Neural progenitor cell (in vitro differentiated cells): ENCODE data around the gene PDGFRB. TPM values are rescaled to one million over a fixed set of nuclear protein-coding genes. Genes with fewer than 3 reads are reported as not detected.

Source experiments
- DNase-seq: peaks from one replicate; pipeline ENCODE4 v3.0.0-alpha.2; 2016; ENCODE audit warnings: low spot score
- H2AFZ ChIP-seq: fragments of 200-600 bp; sonication (generic); replicated peaks from 2 replicates; pipeline ENCODE4 v1.6.1; 2016; ENCODE audit warnings: antibody characterized with exemption
- H3F3A ChIP-seq: fragments of 200-600 bp; sonication (generic); 2 replicates; pipeline ENCODE4 v1.6.1; 2016; ENCODE audit warnings: antibody characterized with exemption, low read depth
- H3K27ac ChIP-seq: fragments of 200-600 bp; sonication (generic); 2 replicates; pipeline ENCODE4 v1.5.1; 2016; ENCODE audit warnings: mild to moderate bottlenecking
- H3K27me3 ChIP-seq: fragments of 200-600 bp; sonication (generic); 2 replicates; pipeline ENCODE4 v1.6.1; 2016; ENCODE audit warnings: mild to moderate bottlenecking, moderate library complexity
- H3K36me3 ChIP-seq: fragments of 200-600 bp; sonication (generic); 2 replicates; pipeline ENCODE4 v1.5.1; 2016
- H3K4me1 ChIP-seq: fragments of 200-600 bp; sonication (generic); 2 replicates; pipeline ENCODE4 v1.6.1; 2016; ENCODE audit warnings: mixed run types
- H3K4me2 ChIP-seq: fragments of 200-600 bp; sonication (generic); 2 replicates; pipeline ENCODE4 v1.6.1; 2016
- H3K4me3 ChIP-seq: fragments of 200-600 bp; sonication (generic); 2 replicates; pipeline ENCODE4 v1.5.1; 2016
- H3K79me2 ChIP-seq: fragments of 200-600 bp; sonication (generic); 2 replicates; pipeline ENCODE4 v1.6.1; 2016; ENCODE audit warnings: low read depth
- H3K9ac ChIP-seq: fragments of 200-600 bp; sonication (generic); 2 replicates; pipeline ENCODE4 v1.6.1; 2016
- H3K9me3 ChIP-seq: fragments of 200-600 bp; sonication (generic); 2 replicates; pipeline ENCODE4 v1.5.1; 2016; ENCODE audit warnings: low read depth
- H4K20me1 ChIP-seq: fragments of 200-600 bp; sonication (generic); 2 replicates; pipeline ENCODE4 v1.6.1; 2016; ENCODE audit warnings: low read depth
- H3K27ac Mint-ChIP-seq: 3 replicates; pipeline ENCODE4 v1.8.0; 2021; ENCODE audit warnings: mixed read lengths
- H3K27me3 Mint-ChIP-seq: 2 replicates; pipeline ENCODE4 v1.8.0; 2022; ENCODE audit warnings: low read depth, mild to moderate bottlenecking, inconsistent platforms, moderate library complexity, mixed read lengths; ENCODE audit not compliant: insufficient read depth
- H3K36me3 Mint-ChIP-seq: 3 replicates; pipeline ENCODE4 v1.8.0; 2021; ENCODE audit warnings: mixed read lengths
- H3K4me1 Mint-ChIP-seq: 3 replicates; pipeline ENCODE4 v1.8.0; 2021; ENCODE audit warnings: mixed read lengths
- H3K4me3 Mint-ChIP-seq: 3 replicates; pipeline ENCODE4 v1.8.0; 2021; ENCODE audit warnings: mild to moderate bottlenecking, moderate library complexity, mixed read lengths
- H3K9me3 Mint-ChIP-seq: 3 replicates; pipeline ENCODE4 v1.8.0; 2020; ENCODE audit warnings: mixed read lengths
- CTCF ChIP-seq: fragments of 200-600 bp; sonication (generic); IDR thresholded peaks from 2 replicates; pipeline ENCODE4 v1.5.1; 2017; ENCODE audit warnings: antibody characterized with exemption, mild to moderate bottlenecking
- EZH2 ChIP-seq: fragments of 200-600 bp; sonication (generic); IDR thresholded peaks from 2 replicates; pipeline ENCODE4 v1.6.1; 2017; ENCODE audit warnings: antibody characterized with exemption, mild to moderate bottlenecking, moderate library complexity
- EZH2phosphoT487 ChIP-seq: fragments of 200-600 bp; sonication (generic); IDR thresholded peaks from 2 replicates; pipeline ENCODE4 v1.6.1; 2017; ENCODE audit warnings: antibody characterized with exemption
- total RNA-seq: library from RNA; depleted of rRNA; stranded (reverse); fragments of >200 nt; gene quantifications from 2 replicates; pipeline ENCODE4 v1.2.3, GENCODE V29; 2015; ENCODE audit warnings: low replicate concordance

PDGFRB gene
- total RNA-seq, 1 donor from 2014 or later = 8.9 TPM

DNA sequence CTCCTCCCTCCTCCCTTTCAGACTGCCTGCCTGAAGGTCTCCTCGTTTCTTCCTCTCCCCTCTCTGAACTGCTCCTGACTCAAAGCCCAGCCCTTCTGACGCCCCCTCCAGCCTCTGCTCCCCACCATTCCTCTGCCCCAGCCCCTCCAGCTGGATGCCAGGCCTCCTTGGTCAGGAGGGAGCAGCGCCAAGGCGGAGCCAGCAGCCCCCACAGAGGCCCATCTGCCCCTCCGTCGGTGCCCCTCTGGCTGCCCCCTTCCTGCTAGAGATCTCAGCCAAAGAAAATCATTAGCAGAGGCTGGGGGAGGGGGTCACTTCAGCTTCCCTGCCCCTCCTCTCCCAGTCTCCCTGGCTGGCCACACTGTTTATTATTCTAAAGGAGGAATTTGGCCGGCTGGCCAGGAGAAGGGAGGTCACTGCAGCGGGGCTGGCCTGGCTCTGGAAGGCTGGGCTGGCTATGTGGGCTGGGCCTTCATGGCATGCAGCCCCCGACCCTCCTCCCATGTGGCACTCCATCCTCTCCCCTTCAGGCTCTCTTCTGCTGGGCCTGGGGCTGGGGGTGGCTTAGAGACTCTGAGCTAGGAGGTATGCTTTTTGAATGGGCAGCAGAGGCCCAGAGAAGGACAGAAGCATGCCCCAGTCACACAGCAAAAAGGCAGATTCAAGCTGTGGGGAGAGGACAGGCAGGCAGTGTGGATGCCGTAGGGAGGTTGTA is 16.9 kb downstream of the PDGFRB start:
- Mint-ChIP-seq H3K27ac (peak overlapping the region; percentile 91), H3K27me3 (peaks cover 10% of the 10 kb centered on the region), H3K4me3 (peak overlapping the region; percentile 46), H3K9me3 (no peaks in the 10 kb centered on the region), H3K36me3 (no peaks in the 10 kb centered on the region), H3K4me1 (peaks cover 77% of the 10 kb centered on the region)
- Histone ChIP-seq H3K9me3 (no peaks in the 10 kb centered on the region), H3K4me1 (peaks cover 55% of the 10 kb centered on the region), H3K79me2 (no peaks in the 10 kb centered on the region), H3K27ac (no peak overlapping the region), H3F3A (peaks cover 7% of the 10 kb centered on the region), H2AFZ (no peak overlapping the region), H3K27me3 (no peaks in the 10 kb centered on the region), H3K4me3 (no peak overlapping the region), H3K9ac (no peak overlapping the region), H4K20me1 (no peaks in the 10 kb centered on the region), H3K36me3 (no peaks in the 10 kb centered on the region), H3K4me2 (peak overlapping the region; percentile 67)
- no peak for TF ChIP-seq EZH2
- TF ChIP-seq CTCF = no peak
- no peak for TF ChIP-seq EZH2phosphoT487
- peak; percentile 89 for DNase-seq

- no peaks in the 10 kb centered on the region for H4K20me1 ChIP-seq
- peaks cover 12% of the 10 kb centered on the region for H3K27me3 Mint-ChIP-seq
- H3K27ac ChIP-seq = no peak overlapping the region
- H3K27ac Mint-ChIP-seq = peak overlapping the region; percentile 91
- peaks cover 55% of the 10 kb centered on the region for H3K4me1 ChIP-seq
- H3K4me2 ChIP-seq = peak overlapping the region; percentile 67
- no peaks in the 10 kb centered on the region for H3K36me3 Mint-ChIP-seq
- no peaks in the 10 kb centered on the region for H3K79me2 ChIP-seq
- no peaks in the 10 kb centered on the region for H3K27me3 ChIP-seq
- no peak overlapping the region for H3K4me3 ChIP-seq
- no peak for DNase-seq
- peaks cover 7% of the 10 kb centered on the region for H3F3A ChIP-seq
- no peaks in the 10 kb centered on the region for H3K36me3 ChIP-seq
- H3K4me1 Mint-ChIP-seq = peaks cover 71% of the 10 kb centered on the region
- H3K9ac ChIP-seq = no peak overlapping the region
- peak overlapping the region; percentile 44 for H3K4me3 Mint-ChIP-seq
- H2AFZ ChIP-seq = no peak overlapping the region
- no peak for TF ChIP-seq EZH2phosphoT487
- H3K9me3 Mint-ChIP-seq = no peaks in the 10 kb centered on the region
- H3K9me3 ChIP-seq = no peaks in the 10 kb centered on the region
Observed at GRCh38 chr5:150137997-150138396, 17.6 kb downstream of the PDGFRB start.

- no peaks in the 10 kb centered on the region for H3K36me3 ChIP-seq
- peaks cover 12% of the 10 kb centered on the region for H3K27me3 Mint-ChIP-seq
Observed at GRCh38 chr5:150137168-150137957, 18.3 kb downstream of the PDGFRB start.

More at GRCh38 chr5:150137168-150137957, 18.3 kb downstream of the PDGFRB start:
- no peak overlapping the region for H3K27ac ChIP-seq
- H3K4me3 ChIP-seq = no peak overlapping the region
- no peak for TF ChIP-seq CTCF
- TF ChIP-seq EZH2phosphoT487 = no peak
- TF ChIP-seq EZH2 = no peak
- H3K27ac Mint-ChIP-seq = peak overlapping the region; percentile 50
- H3K4me1 ChIP-seq = peaks cover 55% of the 10 kb centered on the region
- no peaks in the 10 kb centered on the region for H3K79me2 ChIP-seq
- no peaks in the 10 kb centered on the region for H3K9me3 Mint-ChIP-seq
- no peak overlapping the region for H3K9ac ChIP-seq
- H3K4me2 ChIP-seq = no peak overlapping the region
- peaks cover 7% of the 10 kb centered on the region for H3F3A ChIP-seq
- no peaks in the 10 kb centered on the region for H3K36me3 Mint-ChIP-seq
- DNase-seq = no peak
- no peaks in the 10 kb centered on the region for H3K9me3 ChIP-seq
- no peak overlapping the region for H2AFZ ChIP-seq
- H3K27me3 ChIP-seq = no peaks in the 10 kb centered on the region
- H4K20me1 ChIP-seq = no peaks in the 10 kb centered on the region
- H3K4me1 Mint-ChIP-seq = peaks cover 67% of the 10 kb centered on the region
- no peak overlapping the region for H3K4me3 Mint-ChIP-seq
